Renal cortex interstitium (tissue), 11 donors: Measurements from ENCODE around the gene TBATA. TPM values are rescaled to one million over a fixed set of nuclear protein-coding genes. Genes with fewer than 3 reads are reported as not detected.

Experiments used
- DNase-seq, 11 donors: peaks; one replicate each; pipeline ENCODE4 v3.0.0-alpha.2; 2013; ENCODE audit warnings: low read depth in 9 of 11, low spot score in 4 of 11; ENCODE audit errors: extremely low read depth in 1 of 11
- polyA plus RNA-seq, 3 donors: library from polyadenylated mRNA; unstranded; fragments of 120-200 nt; gene quantifications; one replicate each; pipeline ENCODE4 v1.2.1, GENCODE V29; 2013; ENCODE audit not compliant: insufficient read length in 3 of 3

TBATA gene
- polyA plus RNA-seq, 3 donors = not detected

- no peak for DNase-seq
Observed at GRCh38 chr10:70732569-70732968, 52.6 kb downstream of the TBATA start.

DNA sequence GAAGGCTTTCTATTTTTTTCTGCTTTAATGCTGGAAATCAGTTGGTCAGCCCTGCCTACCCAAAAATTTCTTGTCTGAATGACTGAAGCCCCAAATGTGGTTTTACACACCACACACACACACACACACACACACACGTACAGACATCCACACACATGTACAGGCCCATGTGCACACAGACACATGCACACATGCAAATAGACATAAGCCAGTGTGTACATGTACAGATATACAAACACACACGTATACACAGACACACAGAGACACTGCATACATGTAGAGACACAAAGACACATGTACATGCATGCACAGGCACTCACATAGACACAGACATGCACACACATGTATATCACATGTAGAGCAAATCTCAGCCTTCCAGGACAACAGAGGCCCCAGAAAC is 54.2 kb downstream of the TBATA start:
- no peak for DNase-seq

DNA sequence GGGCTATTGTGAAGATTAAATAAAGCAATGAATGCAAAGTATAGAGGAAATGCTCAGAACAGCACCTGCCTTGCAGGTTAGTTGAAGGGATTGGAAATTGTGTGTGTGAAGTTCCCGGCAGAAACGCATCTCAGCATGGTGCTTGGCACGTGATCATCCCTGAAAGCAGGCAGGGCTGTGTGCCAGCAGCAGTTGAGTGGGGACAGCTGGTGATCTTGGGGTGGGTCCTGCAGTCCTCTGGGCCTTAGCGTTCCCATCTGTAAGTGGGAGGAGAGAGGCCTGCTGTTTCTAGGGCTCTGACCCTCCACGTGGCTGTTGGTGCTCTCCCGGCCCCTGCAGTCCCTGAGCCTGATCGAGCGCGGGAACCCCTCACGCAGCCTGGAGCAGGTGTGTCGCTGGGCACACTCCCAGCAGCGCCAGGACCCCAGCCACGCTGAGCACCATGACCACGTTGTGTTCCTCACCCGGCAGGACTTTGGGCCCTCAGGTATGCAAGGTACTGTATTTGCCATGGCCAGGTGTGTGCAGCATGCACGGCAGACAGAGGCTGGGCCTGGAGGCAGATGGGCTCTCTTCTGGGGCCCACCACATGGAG is 55.3 kb downstream of the TBATA start:
- DNase-seq = peak in 7 of 11 donors; percentile 6 to 45 (median 30)

DNA sequence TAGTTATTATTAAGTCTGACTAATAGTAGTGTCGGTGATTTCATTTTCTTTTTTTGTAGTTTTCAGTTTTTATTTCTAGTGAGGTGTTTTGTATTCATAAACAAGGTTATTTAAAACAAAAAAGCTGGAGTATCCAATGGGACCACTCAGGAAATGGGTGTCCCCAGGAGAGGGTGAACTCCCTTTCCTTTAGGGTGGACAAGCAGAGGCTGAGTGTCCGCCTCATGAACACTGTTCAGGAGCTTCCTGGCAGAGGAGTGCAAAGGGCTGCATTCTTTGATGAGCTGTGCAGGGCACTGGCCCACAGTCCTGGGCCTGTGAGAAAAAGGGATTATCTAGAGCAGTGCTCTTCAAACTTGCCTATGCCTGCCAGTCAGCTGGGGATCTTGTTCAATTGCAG is 56.8 kb downstream of the TBATA start:
- no peak for DNase-seq

- no peak for DNase-seq
Observed at GRCh38 chr10:70726909-70727495, 58.2 kb downstream of the TBATA start.

DNA sequence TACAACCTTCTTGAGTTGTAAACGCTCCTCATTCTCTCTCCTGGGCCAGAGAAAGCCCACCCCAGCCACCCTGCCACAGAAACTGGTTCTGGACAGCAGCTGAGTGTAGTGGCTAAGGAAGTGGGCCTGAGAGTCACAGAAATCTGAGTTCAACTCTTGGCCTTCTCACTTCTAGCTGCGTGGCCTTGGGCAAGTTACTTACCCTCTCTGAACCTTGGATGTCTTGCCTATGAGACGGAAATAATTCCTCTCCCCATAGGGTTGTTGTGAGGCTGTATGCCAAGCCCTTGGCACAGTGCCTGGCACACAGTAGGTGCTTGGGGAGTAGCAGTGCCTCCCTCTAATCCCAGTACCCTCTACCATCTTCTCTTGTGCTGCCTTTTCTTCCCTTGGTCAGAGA is 61.4 kb downstream of the TBATA start:
- no peak for DNase-seq

GRCh38 chr10:70722820-70723424 is 62.3 kb downstream of the TBATA start:
- DNase-seq = no peak

Other genes with a start within 250 kb of the TBATA start
- under 1 TPM; 0.41 to 0.85 (median 0.42) TPM for gene PRF1, start 182.6 kb downstream of the TBATA start, polyA plus RNA-seq
- 1 to 10 TPM; 1.1 to 2.0 (median 1.2) TPM for gene ADAMTS14, start 112.9 kb downstream of the TBATA start, polyA plus RNA-seq
- gene SGPL1, start 30.6 kb upstream of the TBATA start, polyA plus RNA-seq = 10 to 100 TPM; 63.4 to 66.2 (median 64.4) TPM
- 100 to 1,000 TPM; 107 to 119 (median 112) TPM for gene PCBD1, start 103.2 kb upstream of the TBATA start, polyA plus RNA-seq